ENCODE measurements around the gene RIPOR1. TPM values are rescaled to one million over a fixed set of nuclear protein-coding genes. Genes with fewer than 3 reads are reported as not detected.
A peak's percentile ranks its signal among the peaks of the same experiment; 100 is the strongest.

Gene RIPOR1
- total RNA-seq, 1 experiment from 2014 or later = 82.2 TPM

DNA sequence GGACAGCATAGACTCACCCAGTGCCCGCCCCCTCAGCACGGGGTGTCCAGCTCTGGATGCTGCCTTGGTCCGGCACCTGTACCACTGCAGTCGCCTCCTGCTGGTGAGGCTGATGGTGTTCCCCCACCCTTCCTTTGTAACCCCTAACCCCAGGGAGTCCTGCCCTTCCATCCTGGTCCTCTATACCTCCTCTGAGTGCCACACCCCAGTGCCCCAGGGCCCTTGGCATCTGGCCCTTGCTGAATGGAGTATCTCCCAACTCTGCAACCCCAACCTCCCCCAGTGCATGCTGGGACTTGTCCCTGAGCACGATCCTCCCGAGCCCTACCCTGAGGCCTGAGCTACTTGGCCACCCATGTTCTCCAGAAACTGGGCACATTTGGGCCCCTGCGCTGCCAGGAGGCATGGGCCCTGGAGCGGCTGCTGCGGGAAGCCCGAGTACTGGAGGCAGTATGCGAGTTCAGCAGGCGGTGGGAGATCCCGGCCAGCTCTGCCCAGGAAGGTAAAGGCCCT lies 15.8 kb downstream of the RIPOR1 start:
- ATAC-seq (0 out of 2 replicates have a peak, but pooled peaks have one; percentile 6), DNase-seq (ENCODE audit: low read depth, low spot score) (no peak)
- H3K9me3 ChIP-seq (ENCODE audit: control insufficient read depth, insufficient read depth, low read depth, low read length) = no peaks in the 10 kb centered on the region
- no peak overlapping the region for H3K4me3 ChIP-seq (ENCODE audit: low read depth in 2 of 2, low read length in 2 of 2)
- H3K4me1 ChIP-seq (ENCODE audit: control insufficient read depth, insufficient read depth, low read length) = peaks cover 9% of the 10 kb centered on the region; the same call in 1 of the 2 replicates
- CTCF ChIA-PET = interaction anchor here (0.7 to 1.3 kb wide), 2 partner anchors 7 to 23 kb away, joined by 3 to 4 read pairs; no protein-coding TSS in a partner anchor
- H3K27me3 ChIP-seq (ENCODE audit: control insufficient read depth, insufficient read depth, low read length) = no peaks in the 10 kb centered on the region
- H3K27ac ChIP-seq (ENCODE audit: low read length) = no peak overlapping the region
- no peaks in the 10 kb centered on the region for H3K36me3 ChIP-seq (ENCODE audit: control insufficient read depth, insufficient read depth, low read length)
- POLR2A ChIA-PET = interaction anchor here (0.6 kb wide), 1 partner anchor 12 kb away, joined by 15 read pairs; no protein-coding TSS in a partner anchor
- BruUV-seq (replicated peaks) = no TSS peak
- in situ Hi-C loops (cut with HindIII; ENCODE audit: low pct_unique_long_range_greater_than_20kb, low sequenced_read_pairs) (no loop called here), intact Hi-C loops (cut with micrococcal nuclease; ENCODE audit: unreplicated experiment) (loop anchor here (10.0 kb wide), 1 partner anchor 100 kb away; the partner anchor contains the start of gene CARMIL2)
- TF ChIP-seq SIN3A (IDR thresholded peaks at IDR 0.05; ENCODE audit: borderline replicate concordance, insufficient read depth, low read depth, low read length) = no peak
- TF ChIP-seq, protein P1, sequence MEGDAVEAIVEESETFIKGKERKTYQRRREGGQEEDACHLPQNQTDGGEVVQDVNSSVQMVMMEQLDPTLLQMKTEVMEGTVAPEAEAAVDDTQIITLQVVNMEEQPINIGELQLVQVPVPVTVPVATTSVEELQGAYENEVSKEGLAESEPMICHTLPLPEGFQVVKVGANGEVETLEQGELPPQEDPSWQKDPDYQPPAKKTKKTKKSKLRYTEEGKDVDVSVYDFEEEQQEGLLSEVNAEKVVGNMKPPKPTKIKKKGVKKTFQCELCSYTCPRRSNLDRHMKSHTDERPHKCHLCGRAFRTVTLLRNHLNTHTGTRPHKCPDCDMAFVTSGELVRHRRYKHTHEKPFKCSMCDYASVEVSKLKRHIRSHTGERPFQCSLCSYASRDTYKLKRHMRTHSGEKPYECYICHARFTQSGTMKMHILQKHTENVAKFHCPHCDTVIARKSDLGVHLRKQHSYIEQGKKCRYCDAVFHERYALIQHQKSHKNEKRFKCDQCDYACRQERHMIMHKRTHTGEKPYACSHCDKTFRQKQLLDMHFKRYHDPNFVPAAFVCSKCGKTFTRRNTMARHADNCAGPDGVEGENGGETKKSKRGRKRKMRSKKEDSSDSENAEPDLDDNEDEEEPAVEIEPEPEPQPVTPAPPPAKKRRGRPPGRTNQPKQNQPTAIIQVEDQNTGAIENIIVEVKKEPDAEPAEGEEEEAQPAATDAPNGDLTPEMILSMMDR (IDR thresholded peaks at IDR 0.05) = peak; percentile 35

DNA sequence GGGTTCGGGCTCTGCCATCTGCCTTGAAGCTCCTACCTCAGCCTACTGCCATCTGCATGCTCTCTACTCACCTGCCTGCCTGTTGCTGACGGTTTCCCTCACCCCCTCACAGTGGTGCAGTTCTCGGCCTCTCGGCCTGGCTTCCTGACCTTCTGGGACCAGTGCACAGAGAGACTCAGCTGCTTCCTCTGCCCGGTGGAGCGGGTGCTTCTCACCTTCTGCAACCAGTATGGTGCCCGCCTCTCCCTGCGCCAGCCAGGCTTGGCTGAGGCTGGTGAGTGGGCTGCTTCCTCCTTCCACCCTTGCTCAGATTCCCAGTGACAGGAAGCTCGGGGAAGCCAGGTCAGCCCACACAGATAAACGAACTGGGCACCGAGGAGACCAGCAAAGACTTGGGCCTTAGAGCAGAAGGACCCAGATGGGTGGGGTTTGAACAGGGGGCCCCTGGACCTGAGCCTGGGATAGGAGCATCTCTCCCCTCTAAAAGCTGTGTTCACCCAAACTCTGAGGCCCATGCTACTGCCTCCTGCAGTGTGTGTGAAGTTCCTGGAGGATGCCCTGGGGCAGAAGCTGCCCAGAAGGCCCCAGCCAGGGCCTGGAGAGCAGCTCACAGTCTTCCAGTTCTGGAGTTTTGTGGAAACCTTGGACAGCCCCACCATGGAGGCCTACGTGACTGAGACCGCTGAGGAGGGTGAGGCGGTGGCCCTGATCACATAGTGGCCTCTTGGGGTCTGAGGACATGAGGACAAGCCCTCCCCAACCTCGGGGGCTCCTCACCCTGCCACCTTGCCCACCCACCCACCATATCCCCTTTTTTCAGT lies 16.4 kb downstream of the RIPOR1 start:
- CTCF ChIA-PET = interaction anchor here (0.7 to 1.3 kb wide), 2 partner anchors 8 to 24 kb away, joined by 3 to 4 read pairs; no protein-coding TSS in a partner anchor
- no peaks in the 10 kb centered on the region for H3K27me3 ChIP-seq (ENCODE audit: control insufficient read depth, insufficient read depth, low read length)
- TF ChIP-seq, protein P1 (IDR thresholded peaks at IDR 0.05) = no peak
- TF ChIP-seq TCF7L2 (IDR thresholded peaks at IDR 0.05; ENCODE audit: low read depth, low read length) (no peak), SIN3A (IDR thresholded peaks at IDR 0.05; ENCODE audit: borderline replicate concordance, insufficient read depth, low read depth, low read length) (no peak), POLR2AphosphoS5 (IDR thresholded peaks at IDR 0.05; ENCODE audit: low read depth, low read length) (no peak)
- TF ChIP-seq, protein P2, sequence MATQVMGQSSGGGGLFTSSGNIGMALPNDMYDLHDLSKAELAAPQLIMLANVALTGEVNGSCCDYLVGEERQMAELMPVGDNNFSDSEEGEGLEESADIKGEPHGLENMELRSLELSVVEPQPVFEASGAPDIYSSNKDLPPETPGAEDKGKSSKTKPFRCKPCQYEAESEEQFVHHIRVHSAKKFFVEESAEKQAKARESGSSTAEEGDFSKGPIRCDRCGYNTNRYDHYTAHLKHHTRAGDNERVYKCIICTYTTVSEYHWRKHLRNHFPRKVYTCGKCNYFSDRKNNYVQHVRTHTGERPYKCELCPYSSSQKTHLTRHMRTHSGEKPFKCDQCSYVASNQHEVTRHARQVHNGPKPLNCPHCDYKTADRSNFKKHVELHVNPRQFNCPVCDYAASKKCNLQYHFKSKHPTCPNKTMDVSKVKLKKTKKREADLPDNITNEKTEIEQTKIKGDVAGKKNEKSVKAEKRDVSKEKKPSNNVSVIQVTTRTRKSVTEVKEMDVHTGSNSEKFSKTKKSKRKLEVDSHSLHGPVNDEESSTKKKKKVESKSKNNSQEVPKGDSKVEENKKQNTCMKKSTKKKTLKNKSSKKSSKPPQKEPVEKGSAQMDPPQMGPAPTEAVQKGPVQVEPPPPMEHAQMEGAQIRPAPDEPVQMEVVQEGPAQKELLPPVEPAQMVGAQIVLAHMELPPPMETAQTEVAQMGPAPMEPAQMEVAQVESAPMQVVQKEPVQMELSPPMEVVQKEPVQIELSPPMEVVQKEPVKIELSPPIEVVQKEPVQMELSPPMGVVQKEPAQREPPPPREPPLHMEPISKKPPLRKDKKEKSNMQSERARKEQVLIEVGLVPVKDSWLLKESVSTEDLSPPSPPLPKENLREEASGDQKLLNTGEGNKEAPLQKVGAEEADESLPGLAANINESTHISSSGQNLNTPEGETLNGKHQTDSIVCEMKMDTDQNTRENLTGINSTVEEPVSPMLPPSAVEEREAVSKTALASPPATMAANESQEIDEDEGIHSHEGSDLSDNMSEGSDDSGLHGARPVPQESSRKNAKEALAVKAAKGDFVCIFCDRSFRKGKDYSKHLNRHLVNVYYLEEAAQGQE (IDR thresholded peaks at IDR 0.05; ENCODE audit: insufficient read depth in 1 of 2, low read depth in 2 of 2, low read length in 1 of 2) = no peak
- POLR2A ChIA-PET = interaction anchor here (0.6 kb wide), 1 partner anchor 12 kb away, joined by 15 read pairs; no protein-coding TSS in a partner anchor
- peaks cover 9% of the 10 kb centered on the region; the same call in 1 of the 2 replicates for H3K4me1 ChIP-seq (ENCODE audit: control insufficient read depth, insufficient read depth, low read length)
- H3K36me3 ChIP-seq (ENCODE audit: control insufficient read depth, insufficient read depth, low read length) = no peaks in the 10 kb centered on the region
- H3K9me3 ChIP-seq (ENCODE audit: control insufficient read depth, insufficient read depth, low read depth, low read length) = no peaks in the 10 kb centered on the region
- no peak overlapping the region for H3K4me3 ChIP-seq (ENCODE audit: low read depth in 2 of 2, low read length in 2 of 2)
- no peak for DNase-seq (ENCODE audit: low read depth, low spot score)
- H3K27ac ChIP-seq (ENCODE audit: low read length) = no peak overlapping the region
- intact Hi-C loops (cut with micrococcal nuclease; ENCODE audit: unreplicated experiment) (loop anchor here (10.0 kb wide), 1 partner anchor 100 kb away; the partner anchor contains the start of gene CARMIL2), in situ Hi-C loops (cut with HindIII; ENCODE audit: low pct_unique_long_range_greater_than_20kb, low sequenced_read_pairs) (no loop called here)
- BruUV-seq (replicated peaks) = no TSS peak
- ATAC-seq = no peak
